HG03103 (cell line): ENCODE data around the gene DYNC1I1.

Experiments
- ATAC-seq: cut with Tn5 transposase; IDR thresholded peaks from one replicate; pipeline ENCODE4 v1.9.1; 2021; ENCODE audit warnings: low read depth; ENCODE audit not compliant: unreplicated experiment

DYNC1I1 gene

DNA sequence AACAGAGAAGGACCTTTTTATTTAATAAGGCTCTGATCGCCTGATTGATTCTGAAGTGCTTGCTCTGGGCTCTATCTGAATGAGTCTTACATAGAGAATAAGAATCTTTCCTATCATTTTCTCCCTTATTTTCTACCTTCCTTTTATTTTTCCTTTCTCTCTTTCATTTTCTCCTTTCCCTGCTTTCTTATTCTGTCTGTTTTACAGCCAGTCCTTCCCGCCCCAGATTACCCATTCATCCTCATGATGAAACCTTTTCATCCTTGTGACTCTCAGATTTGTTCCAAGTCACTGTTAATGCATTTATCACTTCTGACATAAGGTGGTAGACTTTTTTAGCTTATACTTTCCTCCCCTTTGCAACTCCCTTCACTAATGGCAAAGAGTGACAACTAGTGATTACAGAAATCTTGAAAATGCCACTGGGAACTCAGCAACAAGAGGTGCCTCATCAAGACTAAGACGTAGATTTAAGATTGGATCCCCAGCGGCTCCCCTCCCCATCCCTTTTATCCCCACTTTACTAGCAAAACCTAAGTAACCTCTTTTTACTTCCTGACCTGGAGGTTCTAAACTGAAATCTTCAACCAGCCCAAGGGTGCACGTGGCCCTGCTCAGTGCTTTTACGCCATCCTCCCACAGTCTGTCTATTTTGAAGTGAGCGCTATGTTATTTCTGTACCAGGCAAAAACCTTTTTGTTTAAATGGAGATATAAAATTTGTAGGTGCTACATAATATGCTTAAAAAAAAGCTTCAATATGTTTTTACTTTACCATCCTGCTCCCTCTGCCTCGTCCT lies 179.8 kb downstream of the DYNC1I1 start:
- no peak for ATAC-seq

DNA sequence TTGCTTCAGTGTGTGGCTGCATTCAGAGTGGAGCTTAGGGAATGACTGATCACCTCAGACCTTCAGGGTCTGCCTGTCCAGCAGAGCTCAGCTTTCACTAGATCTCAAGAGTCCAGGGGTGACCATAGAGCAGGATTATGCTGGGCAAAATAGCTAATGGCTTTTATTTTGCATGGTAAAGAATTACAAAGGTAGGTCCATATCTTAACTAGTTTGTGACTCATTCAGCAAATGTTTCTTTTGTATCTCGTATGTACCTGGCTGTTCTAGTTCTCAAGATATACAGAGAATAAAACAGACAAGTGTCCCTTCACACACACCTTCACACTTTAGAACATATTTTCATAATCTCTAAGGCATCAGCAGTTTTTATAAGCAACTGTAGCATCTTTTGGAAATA lies 180.5 kb downstream of the DYNC1I1 start:
- ATAC-seq = no peak

DNA sequence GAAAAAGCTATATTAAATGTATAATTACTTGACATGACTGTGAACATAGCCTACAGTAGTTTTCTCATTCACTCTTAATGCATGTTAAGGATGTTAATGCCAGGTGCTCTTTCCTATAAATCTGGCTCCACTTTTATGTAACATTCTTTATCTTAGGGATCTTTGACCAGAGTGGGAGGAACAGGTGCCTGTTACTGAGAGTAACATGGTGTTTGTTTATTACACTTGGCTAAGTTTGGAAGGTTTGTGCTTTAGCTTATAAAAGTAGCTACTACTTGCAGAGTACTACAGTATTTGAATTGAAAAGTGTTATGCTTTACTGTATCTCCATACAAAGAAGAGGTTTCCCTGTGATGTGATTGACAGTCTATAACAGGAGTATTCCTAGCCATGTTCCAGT lies 183.4 kb downstream of the DYNC1I1 start:
- ATAC-seq = no peak

DNA sequence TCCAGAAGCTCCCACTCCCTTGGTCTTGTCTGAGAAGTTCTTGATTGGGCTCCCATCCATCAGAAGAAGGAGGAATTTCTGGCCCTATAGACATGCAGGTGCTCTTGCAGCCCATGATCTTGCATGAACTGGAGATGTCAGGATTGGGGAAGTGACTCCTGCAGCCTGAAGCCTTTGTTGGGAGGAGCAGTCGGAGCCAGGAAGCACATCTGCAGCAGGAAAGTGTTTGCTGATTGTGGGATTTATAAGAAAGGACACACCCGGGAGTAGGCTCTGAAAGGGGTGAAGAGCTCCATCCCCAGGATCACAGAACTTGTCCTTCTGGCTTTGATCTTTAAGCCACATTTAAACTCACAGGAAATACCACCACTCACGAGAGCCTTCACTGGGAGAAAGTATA lies 185.2 kb downstream of the DYNC1I1 start:
- ATAC-seq = no peak

DNA sequence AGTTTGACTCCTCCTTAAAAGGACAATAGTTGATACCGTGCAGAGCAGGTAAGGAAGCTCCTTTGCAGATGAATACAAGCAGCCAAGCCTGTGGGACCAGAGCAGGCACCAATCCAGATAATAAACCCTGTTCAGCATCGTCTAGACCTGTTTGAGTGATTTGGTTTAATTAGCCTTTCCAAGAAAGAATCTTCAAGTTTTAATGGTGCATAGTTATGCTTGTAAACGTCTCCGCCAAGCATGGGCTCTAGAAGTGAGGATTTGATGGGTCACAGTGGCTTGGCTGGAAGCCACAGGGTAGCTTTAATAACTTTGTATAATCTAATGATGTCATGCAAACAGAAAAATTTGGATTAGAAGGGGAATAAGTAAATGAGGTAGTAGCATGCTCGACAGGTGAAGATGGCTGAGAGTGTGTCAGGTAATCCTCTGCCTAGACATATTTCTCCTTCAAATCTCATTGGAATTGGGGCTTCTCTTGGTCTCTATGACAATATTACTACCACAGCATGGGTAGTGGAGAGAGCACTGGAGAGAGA lies 188.4 kb downstream of the DYNC1I1 start:
- no peak for ATAC-seq

DNA sequence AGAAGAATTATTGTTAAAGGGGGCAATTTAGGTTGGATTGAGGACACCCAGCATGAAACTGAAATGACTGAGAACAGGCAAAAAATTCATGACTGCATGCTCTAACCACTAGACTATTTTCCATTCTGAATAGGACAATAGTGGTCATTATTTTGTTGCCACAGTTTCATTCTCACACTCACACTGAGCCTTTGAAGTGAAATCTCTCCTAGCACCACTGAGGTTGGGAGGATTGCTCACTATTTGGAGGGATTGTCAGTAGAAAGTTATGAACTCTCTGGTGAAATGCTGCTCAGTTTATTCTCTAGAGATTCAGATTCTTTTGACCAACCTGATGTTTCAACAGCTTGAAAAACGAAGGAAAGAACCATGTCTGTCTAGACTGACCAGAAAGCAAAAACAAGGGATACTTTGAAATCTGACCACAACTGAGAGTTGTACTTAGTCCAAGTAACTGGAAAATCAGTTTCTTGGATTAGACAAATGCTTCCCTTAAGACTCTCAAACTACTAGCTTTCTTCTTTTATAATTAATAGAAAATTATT lies 191.2 kb downstream of the DYNC1I1 start:
- ATAC-seq = no peak

DNA sequence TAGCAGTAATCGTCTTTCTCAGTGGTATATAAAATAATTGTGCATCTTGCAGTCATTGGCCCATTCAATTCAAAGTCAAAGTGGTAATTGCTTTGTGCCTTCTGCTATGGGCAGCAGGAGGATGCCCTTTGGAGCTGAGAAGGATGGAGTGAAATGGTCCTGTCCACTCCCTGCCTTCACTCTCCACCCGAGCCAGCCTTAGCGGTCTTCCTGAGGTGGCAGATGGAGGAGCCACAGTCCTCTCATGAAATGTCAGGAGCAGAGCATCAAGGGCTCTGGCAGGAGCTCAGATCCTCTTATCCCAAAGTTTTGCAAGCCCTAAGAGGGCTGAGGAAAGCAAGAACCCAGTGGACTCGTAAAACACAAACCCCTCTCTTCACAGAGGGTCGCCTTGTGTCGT lies 199.4 kb downstream of the DYNC1I1 start:
- ATAC-seq = no peak

DNA sequence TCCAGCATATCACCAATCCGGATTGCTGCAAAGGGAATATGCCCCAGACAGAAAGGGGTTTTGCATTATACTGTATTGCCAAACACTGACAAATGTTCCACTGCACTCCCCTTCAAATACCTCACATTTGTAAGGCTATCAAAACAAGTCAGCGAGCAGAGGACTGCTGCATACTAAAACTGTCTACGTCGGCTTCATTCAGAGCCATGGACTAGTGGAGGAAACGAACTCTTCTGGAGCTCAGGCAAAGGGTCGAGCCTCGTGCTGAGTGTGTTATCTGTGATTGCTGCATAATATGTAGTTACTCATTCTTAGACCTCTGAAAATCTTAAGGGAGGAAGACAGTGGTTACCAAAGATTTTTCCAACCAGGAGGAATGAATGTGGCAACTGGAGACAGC lies 200.2 kb downstream of the DYNC1I1 start:
- no peak for ATAC-seq

DNA sequence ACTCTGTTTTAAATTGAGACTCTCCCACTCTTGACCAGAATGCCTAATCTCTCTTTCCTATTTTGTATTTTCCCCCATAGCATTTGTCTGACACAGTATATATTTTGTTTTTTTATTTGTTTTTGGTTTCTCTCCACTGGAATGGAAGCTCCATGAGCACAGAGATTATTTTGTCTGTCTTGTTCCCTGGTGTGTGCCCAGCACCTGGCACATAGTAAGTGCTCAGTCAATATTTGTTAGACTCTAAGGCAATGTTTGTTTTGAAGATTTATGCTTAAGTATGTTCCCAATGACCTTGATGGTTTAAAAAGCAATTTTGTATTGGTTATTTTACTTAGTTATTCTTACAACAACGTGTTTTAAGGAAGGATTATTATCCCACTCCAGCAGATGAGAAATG lies 201.8 kb downstream of the DYNC1I1 start:
- ATAC-seq = no peak

DNA sequence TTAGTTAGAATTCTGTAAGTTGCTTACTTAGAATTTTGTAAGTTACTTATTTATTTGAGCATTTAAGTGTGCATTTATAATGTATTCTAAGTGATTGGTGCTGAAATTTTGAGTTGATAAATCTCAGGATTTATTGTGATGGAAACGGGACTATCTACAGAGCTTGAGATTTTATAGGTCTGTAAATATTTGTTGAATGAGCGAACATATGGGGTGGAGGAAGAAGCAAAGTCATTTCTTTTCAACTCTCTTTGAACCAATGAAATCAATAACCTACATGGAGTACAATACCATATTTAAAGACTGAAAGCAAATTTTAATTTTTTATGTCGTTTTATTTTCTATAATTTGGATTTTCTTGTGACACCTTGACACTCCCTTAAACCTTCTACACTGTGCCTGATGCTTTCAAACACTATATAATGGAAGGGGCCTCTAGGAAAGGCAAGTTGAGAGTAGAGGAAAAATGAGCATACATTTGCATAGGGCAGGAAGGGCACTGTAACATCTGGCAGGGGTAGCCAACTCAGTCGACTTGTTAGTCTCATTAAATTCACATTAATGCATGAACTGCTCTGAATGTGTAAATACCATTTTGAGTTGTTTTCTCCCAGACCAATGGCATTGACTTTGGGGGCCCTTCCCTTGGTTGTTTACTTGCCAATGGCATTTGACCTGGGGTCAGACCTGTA lies 204.2 kb downstream of the DYNC1I1 start:
- ATAC-seq = no peak

DNA sequence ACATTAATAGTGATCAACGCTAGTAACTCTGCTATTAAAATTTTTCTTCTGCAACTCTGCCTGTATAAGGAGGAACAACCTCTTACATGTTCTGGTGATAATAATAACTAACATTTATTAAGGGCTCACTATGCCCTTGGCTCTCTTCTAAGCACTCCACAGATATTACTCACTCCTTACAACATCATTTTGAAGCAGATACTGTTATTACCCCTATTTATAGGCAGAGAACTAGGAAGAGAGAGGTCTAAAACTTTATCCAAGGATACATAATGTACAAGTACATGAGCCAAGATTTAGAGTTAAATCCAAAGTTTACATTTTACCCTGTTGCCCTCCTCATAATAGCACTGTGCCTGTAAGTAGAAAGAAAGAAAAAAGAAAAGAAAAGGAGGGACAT lies 205.6 kb downstream of the DYNC1I1 start:
- no peak for ATAC-seq

DNA sequence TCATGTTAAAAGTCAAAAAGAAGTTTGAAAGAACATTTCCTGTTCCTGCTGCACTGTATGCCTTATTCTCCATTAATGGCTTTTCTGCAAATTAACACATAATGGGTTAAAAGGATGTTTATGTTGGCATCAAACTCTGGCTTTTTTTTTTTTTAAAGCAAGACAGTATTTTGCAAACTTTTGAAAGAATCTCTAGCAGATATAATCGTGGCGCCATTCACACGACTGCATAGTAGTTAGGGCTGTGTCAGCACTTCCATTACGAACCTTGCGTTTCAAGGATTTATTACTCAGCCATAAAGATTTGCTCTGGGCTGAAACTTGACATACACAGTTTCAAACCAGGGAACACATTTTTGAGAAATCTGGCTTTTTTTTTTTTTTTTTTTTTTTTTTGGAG lies 207.8 kb downstream of the DYNC1I1 start:
- ATAC-seq = no peak

DNA sequence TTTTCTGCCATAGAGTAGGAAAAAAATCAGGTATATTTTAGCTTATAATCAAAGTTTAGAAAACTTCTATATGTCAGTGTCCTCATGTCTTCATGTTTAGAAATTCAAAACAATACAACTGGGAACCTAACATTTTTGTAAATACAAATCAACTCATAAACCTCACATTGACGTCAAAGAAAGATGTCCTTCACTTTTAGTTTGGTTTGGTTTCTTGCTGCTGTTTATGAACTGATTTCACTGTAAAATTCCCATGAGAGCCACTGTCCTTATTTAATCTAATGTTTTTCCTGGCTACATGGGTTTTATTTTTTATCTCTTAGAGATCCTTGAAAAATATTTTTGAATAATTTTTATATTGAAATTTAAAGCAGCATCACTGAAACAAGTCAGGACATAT lies 208.4 kb downstream of the DYNC1I1 start:
- ATAC-seq = no peak

DNA sequence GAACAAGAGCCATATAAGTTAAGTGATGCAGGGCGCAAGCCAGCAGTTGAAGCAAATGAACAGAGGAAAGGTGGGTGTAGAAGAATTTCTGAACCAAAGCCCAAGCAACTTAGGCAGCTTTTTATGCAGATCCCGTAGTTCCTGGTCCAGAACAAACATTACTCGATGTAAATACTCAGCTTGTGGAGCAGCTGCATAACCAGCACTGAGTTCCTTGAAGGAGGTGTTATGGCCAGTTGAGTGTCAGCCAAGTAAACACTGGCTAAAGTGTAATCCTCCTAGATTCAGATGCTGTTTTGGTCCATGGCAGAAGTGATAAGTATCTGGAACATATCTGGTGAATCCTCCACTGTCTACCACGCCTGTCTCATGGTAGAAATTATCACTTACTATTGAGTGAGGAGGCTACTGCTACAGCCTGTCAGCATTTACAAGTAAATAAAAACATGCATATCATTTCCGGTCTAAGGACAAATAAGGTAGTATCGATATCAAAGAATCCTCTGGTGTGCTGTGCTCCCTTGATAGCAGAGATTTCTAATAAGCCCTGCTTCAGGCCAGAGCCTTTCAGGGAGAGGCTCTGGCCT lies 213.9 kb downstream of the DYNC1I1 start:
- ATAC-seq = no peak

DNA sequence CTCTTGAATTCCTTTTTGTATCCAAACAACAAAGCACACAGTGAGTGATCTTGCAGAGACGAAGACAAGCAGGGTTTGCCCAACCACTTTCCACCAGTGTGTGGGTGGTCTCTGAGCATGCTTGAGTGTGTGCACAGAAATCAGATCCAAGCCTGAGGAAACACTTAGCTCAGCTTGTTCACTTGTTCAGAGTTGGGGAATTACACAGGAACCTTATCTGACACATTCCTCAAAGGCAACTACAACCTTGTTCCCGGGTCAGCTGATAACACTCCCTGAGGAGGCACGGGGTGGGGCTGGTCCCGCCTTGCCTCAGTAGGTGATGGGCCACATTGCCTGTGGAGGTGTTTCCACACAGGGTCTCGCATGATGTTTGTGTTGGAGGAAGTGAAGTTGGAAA lies 216.9 kb downstream of the DYNC1I1 start:
- ATAC-seq = no peak

DNA sequence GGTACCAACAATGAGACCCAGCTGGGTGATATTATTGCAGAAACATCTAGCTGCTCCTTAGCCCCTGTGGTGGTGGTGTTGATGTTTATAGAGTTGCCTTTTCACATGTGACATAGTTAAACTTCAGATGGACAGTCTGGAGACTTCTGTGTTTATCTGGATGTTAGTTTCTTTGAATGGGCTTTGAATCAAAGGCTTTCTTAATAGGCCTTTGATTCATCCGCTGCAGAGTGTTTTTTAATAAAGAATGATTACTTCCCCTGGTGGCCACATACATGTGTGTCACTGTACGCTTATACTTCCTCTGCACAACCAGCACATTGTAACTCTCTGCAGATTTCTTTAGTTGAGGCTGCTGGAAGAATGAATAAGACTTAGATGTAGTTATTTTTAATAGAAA lies 221.0 kb downstream of the DYNC1I1 start:
- no peak for ATAC-seq

DNA sequence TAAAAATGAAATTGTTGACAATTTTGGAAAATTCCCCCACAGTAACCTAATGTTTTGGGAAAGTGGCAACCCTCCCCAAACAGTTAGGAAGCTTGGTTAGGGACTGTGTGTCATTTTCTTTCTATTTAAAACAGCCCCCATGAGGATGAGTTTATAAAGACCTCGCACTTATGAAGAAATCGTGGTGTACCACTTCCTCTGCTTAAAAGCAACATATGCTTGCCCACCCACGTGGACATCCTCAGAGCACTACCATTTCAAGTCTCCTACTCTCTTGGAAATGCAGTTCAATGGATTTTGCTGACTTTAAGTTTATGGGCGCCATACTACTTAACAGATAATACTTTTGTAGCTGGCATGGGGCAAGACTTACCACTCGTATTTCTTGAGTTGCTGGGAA lies 223.8 kb downstream of the DYNC1I1 start:
- ATAC-seq = no peak

DNA sequence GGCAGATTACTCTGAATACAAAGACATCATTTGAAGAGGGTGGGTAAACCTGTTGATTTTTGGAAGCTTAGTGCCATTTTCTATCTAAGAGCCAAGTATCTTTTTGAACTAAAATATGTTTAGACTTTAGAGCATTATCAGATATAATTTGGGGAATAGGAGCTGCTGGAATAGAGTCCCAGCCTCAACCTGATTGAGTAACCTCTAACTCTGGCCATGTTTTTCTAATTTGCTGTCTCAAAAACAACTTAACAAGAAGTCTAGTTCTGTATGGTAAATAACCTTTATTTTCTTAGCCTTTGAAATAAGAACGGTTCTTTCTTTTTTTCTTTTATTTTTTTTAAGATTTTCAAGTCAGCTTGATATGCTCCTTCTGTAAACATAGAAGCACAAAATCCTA lies 224.5 kb downstream of the DYNC1I1 start:
- no peak for ATAC-seq

DNA sequence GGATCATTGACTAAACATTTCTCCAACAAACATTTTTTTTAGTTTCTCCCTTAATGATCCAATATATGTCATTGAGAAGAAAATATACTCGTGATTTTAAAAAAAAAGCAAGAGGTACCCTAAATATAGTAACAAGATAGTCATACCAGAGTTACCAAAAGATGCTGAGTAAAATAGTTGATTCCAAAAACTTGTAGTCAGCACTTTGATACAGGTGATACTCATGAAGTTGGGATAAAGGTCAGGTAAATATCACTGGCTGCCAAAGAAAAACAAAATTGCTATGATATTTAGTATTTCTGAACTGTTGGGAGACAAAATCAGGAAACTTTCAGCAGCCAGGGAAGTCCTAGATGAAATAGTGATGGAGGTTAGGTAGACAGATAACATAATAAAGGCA lies 225.3 kb downstream of the DYNC1I1 start:
- ATAC-seq = no peak

DNA sequence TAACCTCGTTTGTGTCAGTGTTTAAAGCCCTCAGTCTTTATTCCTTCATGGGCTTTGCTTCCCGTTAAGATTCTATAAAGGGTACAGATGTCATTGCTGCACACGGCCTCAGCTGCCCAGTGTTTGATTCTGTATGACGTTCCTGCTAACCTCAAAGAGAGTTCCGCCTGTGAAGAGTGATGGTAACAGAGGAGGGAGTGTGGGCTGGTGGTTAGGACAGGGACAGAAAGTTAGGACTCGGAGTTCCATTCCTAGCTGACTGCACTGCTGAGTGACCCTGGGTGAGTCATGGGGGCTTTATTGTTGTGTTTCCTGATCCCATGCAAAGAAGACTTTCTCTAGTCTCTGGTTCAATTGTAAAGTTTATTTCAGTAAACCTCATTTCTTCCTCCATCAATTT lies 227.1 kb downstream of the DYNC1I1 start:
- ATAC-seq = no peak

DNA sequence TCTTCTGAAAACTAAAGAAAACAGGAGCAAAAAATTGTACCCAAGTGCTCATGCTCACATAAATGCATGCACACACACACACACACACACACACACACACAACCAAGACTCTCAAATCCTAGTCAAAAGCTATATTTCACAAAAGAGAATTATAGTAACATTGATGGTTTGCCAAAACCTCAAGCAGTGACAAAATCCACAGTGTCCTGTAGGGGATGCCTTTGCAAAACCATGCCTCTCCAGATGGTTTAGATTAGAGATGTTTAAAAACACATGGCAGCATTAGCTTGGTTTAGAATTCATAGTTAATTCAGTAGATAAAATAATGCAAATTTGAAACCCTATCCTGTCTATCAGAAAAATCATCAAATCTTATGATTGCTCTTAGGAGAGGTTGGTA lies 232.2 kb downstream of the DYNC1I1 start:
- ATAC-seq = no peak
